GM12878 (cell line): ENCODE measurements around the gene PTCRA. TPM values are rescaled to one million over a fixed set of nuclear protein-coding genes. Genes with fewer than 3 reads are reported as not detected.

Source experiments
- ATAC-seq: fragments of 200-7000 bp; cut with Tn5 transposase; 3 replicates; pipeline ENCODE4 v1.9.1; 2020; ENCODE audit warnings: mild to moderate bottlenecking, moderate library complexity
- BruUV-seq: library from RNA; stranded (reverse); fragments of 400-500 nt; replicated peaks from 2 replicates; lab custom pipeline; 2021; lab: Mats Ljungman, UMichigan
- CTCF ChIA-PET: fragments of 300-600 bp; sonication (Branson Sonifier 250); formaldehyde crosslinking; extraction: SDS; loops from one replicate; lab custom pipeline; 2021; ENCODE audit warnings: inconsistent platforms; lab: Yijun Ruan, JAX
- POLR2A ChIA-PET: fragments of 350-600 bp; formaldehyde crosslinking; extraction: SDS; loops from one replicate; lab custom pipeline; 2021; ENCODE audit warnings: inconsistent platforms; lab: Charles Lee
- RAD21 ChIA-PET: fragments of 300-600 bp; sonication (Branson Sonifier 250); formaldehyde crosslinking; loops from one replicate; lab custom pipeline; 2023; ENCODE audit warnings: antibody characterized with exemption; ENCODE audit not compliant: unreplicated experiment; lab: Charles Lee
- SMC1A ChIA-PET: fragments of 300-600 bp; sonication (Branson Sonifier 250); formaldehyde crosslinking; loops from one replicate; lab custom pipeline; 2023; ENCODE audit not compliant: unreplicated experiment, uncharacterized antibody; lab: Charles Lee
- DNase-seq: peaks from one replicate; pipeline ENCODE4 v3.0.0-alpha.2; 2011; ENCODE audit warnings: low read depth, low spot score
- FAIRE-seq: peaks from 3 replicates; lab custom pipeline; 2011; peaks lifted over from hg19 to GRCh38; lab: Jason Lieb, UNC
- H2AFZ ChIP-seq: 2 replicates; pipeline ENCODE4 v1.6.0; 2011; ENCODE audit warnings: low read depth, low read length, control low read depth; ENCODE audit not compliant: control insufficient read depth
- H3K27ac ChIP-seq: 2 replicates; pipeline ENCODE4 v1.5.1; 2011; ENCODE audit warnings: control low read depth; ENCODE audit not compliant: control insufficient read depth, insufficient read depth
- H3K27me3 ChIP-seq, 2 experiments: replicated peaks in 1 of 2; 2 replicates each; pipeline versions ENCODE4 v1.6.0 to v1.6.1; 2011; ENCODE audit warnings: low read length in 1 of 2; ENCODE audit not compliant: control insufficient read depth in 2 of 2, insufficient read depth in 2 of 2
- H3K36me3 ChIP-seq, 2 experiments: 2 replicates each; pipeline ENCODE4 v1.5.1; 2011; ENCODE audit warnings: low read length in 1 of 2; ENCODE audit not compliant: control insufficient read depth in 2 of 2, insufficient read depth in 2 of 2
- H3K4me1 ChIP-seq: 2 replicates; pipeline ENCODE4 v1.6.1; 2011; ENCODE audit warnings: mild to moderate bottlenecking, low read length, moderate library complexity, mixed read lengths; ENCODE audit not compliant: control insufficient read depth, insufficient read depth
- H3K4me2 ChIP-seq: 2 replicates; pipeline ENCODE4 v1.6.0; 2011; ENCODE audit warnings: control low read depth; ENCODE audit not compliant: control insufficient read depth, insufficient read depth
- H3K4me3 ChIP-seq: fragments of 200-600 bp; sonication (generic); 2 replicates; pipeline ENCODE4 v1.5.1; 2016
- H3K79me2 ChIP-seq: 2 replicates; pipeline ENCODE4 v1.6.0; 2011; ENCODE audit warnings: low read length; ENCODE audit not compliant: control insufficient read depth, insufficient read depth
- H3K9ac ChIP-seq: 2 replicates; pipeline ENCODE4 v1.8.0; 2011; ENCODE audit warnings: low read length, control low read depth, mixed read lengths; ENCODE audit not compliant: control insufficient read depth, insufficient read depth
- H3K9me3 ChIP-seq: replicated peaks from 3 replicates; pipeline ENCODE4 v1.5.1; 2011; ENCODE audit warnings: mild to moderate bottlenecking, low read length; ENCODE audit not compliant: control insufficient read depth, insufficient read depth
- H4K20me1 ChIP-seq: 2 replicates; pipeline ENCODE4 v1.6.0; 2011; ENCODE audit not compliant: control insufficient read depth, insufficient read depth
- BHLHE40 ChIP-seq, 2 experiments: fragments of 450-650 bp in 1 of 2; IDR thresholded peaks; 2 replicates each; pipeline ENCODE4 v1.6.1; 2011 to 2017; ENCODE audit warnings: low read depth in 2 of 2, borderline replicate concordance in 1 of 2, improper control_type of control experiment in 1 of 2, low read length in 1 of 2, mild to moderate bottlenecking in 1 of 2
- MYB ChIP-seq: fragments of 150-350 bp; IDR thresholded peaks from 2 replicates; pipeline ENCODE4 v1.6.1; 2014; ENCODE audit warnings: mild to moderate bottlenecking, low read depth, low read length, borderline replicate concordance
- NRF1 ChIP-seq: conservative IDR thresholded peaks from 2 replicates; pipeline ENCODE4 v1.6.1; 2011; ENCODE audit warnings: mild to moderate bottlenecking, low read depth, low read length, improper control_type of control experiment
- PAX5 ChIP-seq: IDR thresholded peaks from 2 replicates; pipeline ENCODE4 v1.6.1; 2011; ENCODE audit warnings: low read depth, low read length, borderline replicate concordance
- SRF ChIP-seq, 2 experiments: IDR thresholded peaks; 2 replicates each; pipeline ENCODE4 v1.6.1; 2011; ENCODE audit warnings: low read depth in 2 of 2, low read length in 2 of 2, mild to moderate bottlenecking in 1 of 2, moderate library complexity in 1 of 2
- TBL1XR1 ChIP-seq: IDR thresholded peaks from 2 replicates; pipeline ENCODE4 v1.6.1; 2012; ENCODE audit warnings: low read depth, low read length, improper control_type of control experiment
- WGBS: methylation state at CpG from one replicate; pipeline ENCODE4 v1.1.6; 2016; ENCODE audit warnings: low lambda C conversion rate; ENCODE audit not compliant: insufficient replicate concordance, insufficient coverage; ENCODE audit errors: missing lambda C conversion rate; 5-methylcytosine and 5-hydroxymethylcytosine counted together
- in situ Hi-C: fragments of 300-500 bp; cut with MboI; formaldehyde crosslinking; loops from 9 replicates; pipeline ENCODE4 v1.14.3; 2018; ENCODE audit warnings: mixed read lengths
- intact Hi-C: fragments of 100-400 bp; cut with micrococcal nuclease; formaldehyde crosslinking; loops from one replicate; pipeline ENCODE4 v1.14.2; 2022; ENCODE audit not compliant: unreplicated experiment
- polyA plus RNA-seq, 11 experiments: library from polyadenylated mRNA; depleted of rRNA in 4 of 11; unstranded in 6 of 11; stranded (reverse) in 5 of 11; fragments of >200 nt; fragmentation: Nextera tagmentation in 4 of 11; fragmentation: Illumina TruSeq in 1 of 11; extraction: Ambion mirVana in 4 of 11; extraction: Trizol in 1 of 11; gene quantifications; 1 replicate in 1 of 11; 2 replicates in 10 of 11; pipeline versions ENCODE4 v1.2.1 to v1.2.3, GENCODE V29; 2011 to 2016; ENCODE audit warnings: inconsistent platforms in 2 of 11, missing spikeins in 2 of 11, low read depth in 1 of 11
- total RNA-seq, 4 experiments: library from RNA; depleted of rRNA in 3 of 4; stranded (reverse); fragments of >200 nt in 3 of 4; fragmentation: Illumina TruSeq in 1 of 4; extraction: Trizol in 1 of 4; gene quantifications; 2 replicates each; pipeline versions ENCODE4 v1.2.1 to v1.2.3, GENCODE V29; 2013 to 2021

The PTCRA gene
- total and polyA plus RNA-seq, 10 of the 15 experiments (the other 5 are each of a cell fraction or from before 2014, with no cell fraction given) = 0.10 to 1.1 (median 0.19) TPM; not detected in 4

DNA sequence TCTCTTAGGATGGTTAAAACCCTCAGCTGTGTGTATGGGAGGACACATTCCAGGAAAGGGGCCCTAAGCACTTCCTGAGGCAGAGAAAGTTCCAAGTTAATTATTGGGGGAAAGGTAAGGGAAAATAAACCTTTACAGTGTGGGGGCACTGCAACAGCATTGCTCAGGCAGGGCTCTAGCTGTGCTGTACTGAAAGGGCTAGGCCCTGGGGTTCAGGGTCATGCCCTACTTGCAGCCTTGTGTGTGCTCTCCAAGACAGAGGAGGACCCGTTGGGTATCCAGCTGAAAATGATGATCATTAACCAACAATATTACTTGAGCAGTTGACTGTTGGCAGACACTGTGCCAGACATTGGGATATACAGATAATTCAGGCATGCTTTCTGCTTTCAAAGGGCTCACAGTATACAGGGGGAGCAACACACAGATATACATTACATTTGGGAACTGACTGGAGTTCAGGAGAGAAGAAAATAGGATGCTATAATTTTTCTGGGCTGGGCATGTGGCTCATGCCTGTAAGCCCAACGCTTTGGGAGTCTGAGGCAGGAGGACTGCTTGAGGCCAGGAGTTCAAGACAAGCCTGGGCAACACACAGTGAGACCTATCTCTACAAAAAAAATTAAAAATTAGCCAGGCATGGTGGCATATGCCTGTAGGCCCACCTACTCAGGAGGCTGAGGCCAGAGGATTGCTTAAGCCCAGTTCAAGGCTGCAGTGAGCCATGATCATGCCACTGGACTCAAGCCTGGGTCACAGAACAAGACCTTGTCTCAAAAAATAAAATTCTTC lies 45.5 kb upstream of the PTCRA start:
- TF ChIP-seq SRF (IDR thresholded peaks at IDR 0.05; ENCODE audit: low read depth in 2 of 2, low read length in 2 of 2) (no peak), TBL1XR1 (no peak), NRF1 (no peak)
- no peak for ATAC-seq
- FAIRE-seq = no peak
- Histone ChIP-seq H3K4me3 (no peak overlapping the region), H3K9ac (no peak overlapping the region), H3K36me3 (peaks cover 1 to 13% of the 10 kb centered on the region in 2 experiments; a peak in 3 of 4 replicates), H3K27ac (no peak overlapping the region), H3K4me1 (peaks cover 9% of the 10 kb centered on the region; the same call in 1 of the 2 replicates), H3K27me3 (no peaks in the 10 kb centered on the region), H2AFZ (no peak overlapping the region), H3K9me3 (no peaks in the 10 kb centered on the region), H4K20me1 (no peaks in the 10 kb centered on the region), H3K79me2 (no peaks in the 10 kb centered on the region), H3K4me2 (no peak overlapping the region)
- ChIA-PET CTCF (interaction anchor here (0.7 to 1.3 kb wide), 3 partner anchors 95 to 209 kb away, joined by 3 read pairs; no protein-coding TSS in a partner anchor), POLR2A (no interaction called here), SMC1A (interaction anchor here (1.1 kb wide), 1 partner anchor 144 kb away, joined by 3 read pairs; no protein-coding TSS in a partner anchor), RAD21 (no interaction called here)
- in situ Hi-C loops (no loop called here), intact Hi-C loops (no loop called here)
- WGBS = 58% methylated on average over 2 of the region's 2 CpGs
- DNase-seq = no peak
- BruUV-seq = no TSS peak

- Histone ChIP-seq H3K9ac (no peak overlapping the region), H3K36me3 (peaks cover 1 to 10% of the 10 kb centered on the region in 2 experiments; a peak in 2 of 4 replicates), H3K9me3 (no peaks in the 10 kb centered on the region)
- peak; percentile 19; the same call in 1 of the 3 replicates for ATAC-seq
- no TSS peak for BruUV-seq
- 50% methylated on average over 2 of the region's 3 CpGs for WGBS
- no peak for DNase-seq
- RAD21 ChIA-PET = interaction anchor here (1.2 kb wide), 1 partner anchor 210 kb away, joined by 4 read pairs; no protein-coding TSS in a partner anchor
- TF ChIP-seq BHLHE40 (IDR thresholded peaks at IDR 0.05; ENCODE audit: borderline replicate concordance in 1 of 2, low read depth in 2 of 2, low read length in 1 of 2) (no peak), PAX5 (no peak), MYB (no peak)
- TF ChIP-seq, all 136 proteins: peak for 0
- CTCF ChIA-PET = interaction anchor here (0.7 to 1.3 kb wide), 2 partner anchors 142 to 210 kb away, joined by 3 read pairs; no protein-coding TSS in a partner anchor
- no peaks in the 10 kb centered on the region for H3K79me2 ChIP-seq
- no peak overlapping the region for H2AFZ ChIP-seq
- H3K4me2 ChIP-seq = 0 out of 2 replicates have a peak overlapping the region, but pooled peaks have one; percentile 13
- SMC1A ChIA-PET = interaction anchor here (0.8 to 1.1 kb wide), 2 partner anchors 8 to 145 kb away, joined by 3 to 4 read pairs; no protein-coding TSS in a partner anchor
- intact Hi-C loops = no loop called here
- H3K27me3 ChIP-seq = no peaks in the 10 kb centered on the region
- peaks cover 9% of the 10 kb centered on the region; the same call in 1 of the 2 replicates for H3K4me1 ChIP-seq
- no peak overlapping the region for H3K4me3 ChIP-seq
- H3K27ac ChIP-seq = no peak overlapping the region
- H4K20me1 ChIP-seq = no peaks in the 10 kb centered on the region
- FAIRE-seq = no peak
- POLR2A ChIA-PET = no interaction called here
- in situ Hi-C loops = no loop called here
These were observed 44.1 kb upstream of the PTCRA start for GRCh38 chr6:42871711-42872110.
